ENCODE measurements around the gene CCL11. TPM values are rescaled to one million over a fixed set of nuclear protein-coding genes. Genes with fewer than 3 reads are reported as not detected.

CCL11 gene
- total RNA-seq, 1 experiment from 2014 or later = not detected

GRCh38 chr17:34248511-34249024 lies 37.0 kb upstream of the CCL11 start:
- intact Hi-C loops (cut with micrococcal nuclease; ENCODE audit: unreplicated experiment) = no loop called here
- no peaks in the 10 kb centered on the region for H3K4me1 Mint-ChIP-seq (ENCODE audit: low read depth, unreplicated experiment)
- no peak overlapping the region for H3K4me3 Mint-ChIP-seq (ENCODE audit: unreplicated experiment)
- H3K27me3 Mint-ChIP-seq (ENCODE audit: insufficient read depth, unreplicated experiment) = no peaks in the 10 kb centered on the region
- no TSS peak for BruUV-seq (replicated peaks)
- POLR2A ChIA-PET = no interaction called here
- TF ChIP-seq CTCF (IDR thresholded peaks at IDR 0.05; ENCODE audit: insufficient read depth in 1 of 2, low read depth in 1 of 2, low read length in 1 of 2, severe bottlenecking in 1 of 2, unreplicated experiment in 1 of 2) = no peak
- H3K36me3 ChIP-seq (ENCODE audit: control insufficient read depth, insufficient read depth, low read length) = no peaks in the 10 kb centered on the region
- H3K27ac Mint-ChIP-seq (ENCODE audit: unreplicated experiment) = no peak overlapping the region
- H3K36me3 Mint-ChIP-seq (ENCODE audit: insufficient read depth, unreplicated experiment) = no peaks in the 10 kb centered on the region
- H3K9me3 Mint-ChIP-seq (ENCODE audit: unreplicated experiment) = no peaks in the 10 kb centered on the region
- H3K27me3 ChIP-seq (replicated peaks; ENCODE audit: control insufficient read depth, insufficient read depth, low read length) = no peaks in the 10 kb centered on the region; the same call in 1 of the 2 replicates
- H3K4me3 ChIP-seq (ENCODE audit: low read depth, low read length) = no peak overlapping the region
- CTCF ChIA-PET = interaction anchor here (1.0 kb wide), 1 partner anchor 114 kb away, joined by 3 read pairs; no protein-coding TSS in a partner anchor
- DNase-seq = no peak
- H3K4me1 ChIP-seq = peaks cover 44% of the 10 kb centered on the region
- no peaks in the 10 kb centered on the region for H3K9me3 ChIP-seq

DNA sequence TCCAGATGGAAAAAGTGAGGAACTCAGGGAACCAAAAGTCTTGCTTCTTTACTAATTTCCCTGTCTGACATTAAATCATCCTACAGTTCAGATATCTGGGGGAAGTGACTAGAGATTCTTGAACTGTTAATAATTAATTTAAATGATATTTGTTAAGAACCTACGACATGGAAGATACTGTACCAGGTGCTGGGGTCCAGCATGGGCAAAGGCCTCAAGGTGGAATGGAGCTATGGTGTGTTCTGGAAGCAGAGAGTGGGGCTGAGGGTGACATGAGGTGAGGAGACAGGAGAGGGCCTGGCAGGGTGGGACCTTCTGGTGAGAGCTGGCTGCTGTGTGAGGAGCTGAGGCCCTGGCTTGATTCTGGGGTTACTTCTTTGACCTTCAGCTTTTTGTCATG lies 36.5 kb upstream of the CCL11 start:
- ChIA-PET CTCF (interaction anchor here (1.0 kb wide), 1 partner anchor 113 kb away, joined by 3 read pairs; no protein-coding TSS in a partner anchor), POLR2A (no interaction called here)
- no TSS peak for BruUV-seq (replicated peaks)
- H3K4me3 ChIP-seq (ENCODE audit: low read depth, low read length) = no peak overlapping the region
- H3K4me1 Mint-ChIP-seq (ENCODE audit: low read depth, unreplicated experiment) = no peaks in the 10 kb centered on the region
- peaks cover 45% of the 10 kb centered on the region for H3K4me1 ChIP-seq
- H3K4me3 Mint-ChIP-seq (ENCODE audit: unreplicated experiment) = no peak overlapping the region
- no peaks in the 10 kb centered on the region for H3K36me3 Mint-ChIP-seq (ENCODE audit: insufficient read depth, unreplicated experiment)
- H3K9me3 ChIP-seq = no peaks in the 10 kb centered on the region
- intact Hi-C loops (cut with micrococcal nuclease; ENCODE audit: unreplicated experiment) = no loop called here
- DNase-seq = peak in 1 of 2 experiments; percentile 63
- no peak for TF ChIP-seq CTCF (IDR thresholded peaks at IDR 0.05; ENCODE audit: insufficient read depth in 1 of 2, low read depth in 1 of 2, low read length in 1 of 2, severe bottlenecking in 1 of 2, unreplicated experiment in 1 of 2)
- H3K9me3 Mint-ChIP-seq (ENCODE audit: unreplicated experiment) = no peaks in the 10 kb centered on the region
- H3K27me3 ChIP-seq (replicated peaks; ENCODE audit: control insufficient read depth, insufficient read depth, low read length) = no peaks in the 10 kb centered on the region; the same call in none of the 2 replicates
- no peaks in the 10 kb centered on the region for H3K27me3 Mint-ChIP-seq (ENCODE audit: insufficient read depth, unreplicated experiment)
- H3K36me3 ChIP-seq (ENCODE audit: control insufficient read depth, insufficient read depth, low read length) = no peaks in the 10 kb centered on the region
- H3K27ac Mint-ChIP-seq (ENCODE audit: unreplicated experiment) = no peak overlapping the region

DNA sequence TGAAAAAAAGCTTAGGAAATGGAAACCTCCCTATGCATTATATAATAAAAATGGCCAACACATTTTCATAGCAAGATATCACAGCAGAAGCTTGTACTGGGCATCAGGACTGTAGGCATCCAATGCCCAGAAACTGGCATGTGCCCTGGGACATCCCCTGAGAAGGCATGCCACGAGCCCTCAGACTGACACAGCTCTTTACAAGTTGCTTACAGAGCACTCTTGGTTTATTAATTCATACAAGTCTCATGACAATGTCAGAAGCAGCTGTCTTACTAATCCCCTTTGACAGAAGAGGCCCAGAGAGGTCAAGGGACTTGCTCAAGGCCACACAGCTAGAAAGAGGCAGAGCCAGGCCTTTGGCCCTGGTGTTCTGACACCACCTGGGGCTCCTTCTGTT lies 36.1 kb upstream of the CCL11 start:
- no peak for TF ChIP-seq CTCF (IDR thresholded peaks at IDR 0.05; ENCODE audit: insufficient read depth in 1 of 2, low read depth in 1 of 2, low read length in 1 of 2, severe bottlenecking in 1 of 2, unreplicated experiment in 1 of 2)
- POLR2A ChIA-PET = no interaction called here
- H3K36me3 ChIP-seq (ENCODE audit: control insufficient read depth, insufficient read depth, low read length) = no peaks in the 10 kb centered on the region
- H3K4me1 ChIP-seq = peaks cover 50% of the 10 kb centered on the region
- H3K9me3 Mint-ChIP-seq (ENCODE audit: unreplicated experiment) = no peaks in the 10 kb centered on the region
- no peaks in the 10 kb centered on the region for H3K9me3 ChIP-seq
- no peaks in the 10 kb centered on the region for H3K36me3 Mint-ChIP-seq (ENCODE audit: insufficient read depth, unreplicated experiment)
- CTCF ChIA-PET = interaction anchor here (1.0 kb wide), 1 partner anchor 113 kb away, joined by 3 read pairs; no protein-coding TSS in a partner anchor
- BruUV-seq (replicated peaks) = no TSS peak
- DNase-seq = no peak
- H3K4me1 Mint-ChIP-seq (ENCODE audit: low read depth, unreplicated experiment) = no peaks in the 10 kb centered on the region
- intact Hi-C loops (cut with micrococcal nuclease; ENCODE audit: unreplicated experiment) = no loop called here
- H3K4me3 ChIP-seq (ENCODE audit: low read depth, low read length) = no peak overlapping the region
- no peaks in the 10 kb centered on the region for H3K27me3 Mint-ChIP-seq (ENCODE audit: insufficient read depth, unreplicated experiment)
- no peak overlapping the region for H3K4me3 Mint-ChIP-seq (ENCODE audit: unreplicated experiment)
- H3K27me3 ChIP-seq (replicated peaks; ENCODE audit: control insufficient read depth, insufficient read depth, low read length) = no peaks in the 10 kb centered on the region; the same call in none of the 2 replicates
- H3K27ac Mint-ChIP-seq (ENCODE audit: unreplicated experiment) = peak overlapping the region; percentile 37
